C4-2B (cell line): Measurements from ENCODE around the gene KRT24.

Experiments used
- ZFX ChIP-seq: fragments of 450-650 bp; IDR thresholded peaks from 2 replicates; pipeline ENCODE4 v1.6.1; 2017
- TF ChIP-seq, protein P1 (sequence below): fragments of 450-650 bp; conservative IDR thresholded peaks from 2 replicates; pipeline ENCODE4 v1.5.1; 2017; ENCODE audit warnings: mild to moderate bottlenecking

DNA sequence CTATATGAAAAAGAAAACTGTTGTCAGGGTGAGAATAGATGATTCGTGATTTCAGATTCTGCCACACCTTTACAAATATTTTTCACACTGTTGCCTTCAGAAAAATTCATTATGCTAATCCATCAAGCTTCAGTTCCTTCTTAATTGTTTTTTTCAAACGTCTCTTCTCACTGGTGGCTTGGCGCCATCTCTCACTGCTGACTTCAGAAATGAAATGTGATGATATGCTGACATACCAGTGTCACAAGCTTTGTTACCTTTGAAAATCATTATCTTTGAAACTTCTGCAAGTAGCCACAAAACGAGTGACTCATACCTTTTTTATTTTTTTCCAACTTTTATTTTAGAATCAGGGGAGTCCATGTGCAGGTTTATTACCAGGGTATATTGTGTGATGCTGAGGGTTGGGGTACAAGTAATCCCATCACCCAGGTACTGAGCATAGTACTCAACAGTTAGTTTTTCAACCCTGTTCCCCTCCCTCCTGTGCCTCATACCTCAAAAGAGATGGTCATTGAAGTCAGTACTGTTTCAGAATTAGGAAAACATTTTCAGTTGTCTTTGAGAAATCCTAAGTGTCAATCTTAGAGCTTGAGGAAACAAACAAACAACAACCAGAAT lies 24.5 kb downstream of the KRT24 start:
- TF ChIP-seq, protein P1, sequence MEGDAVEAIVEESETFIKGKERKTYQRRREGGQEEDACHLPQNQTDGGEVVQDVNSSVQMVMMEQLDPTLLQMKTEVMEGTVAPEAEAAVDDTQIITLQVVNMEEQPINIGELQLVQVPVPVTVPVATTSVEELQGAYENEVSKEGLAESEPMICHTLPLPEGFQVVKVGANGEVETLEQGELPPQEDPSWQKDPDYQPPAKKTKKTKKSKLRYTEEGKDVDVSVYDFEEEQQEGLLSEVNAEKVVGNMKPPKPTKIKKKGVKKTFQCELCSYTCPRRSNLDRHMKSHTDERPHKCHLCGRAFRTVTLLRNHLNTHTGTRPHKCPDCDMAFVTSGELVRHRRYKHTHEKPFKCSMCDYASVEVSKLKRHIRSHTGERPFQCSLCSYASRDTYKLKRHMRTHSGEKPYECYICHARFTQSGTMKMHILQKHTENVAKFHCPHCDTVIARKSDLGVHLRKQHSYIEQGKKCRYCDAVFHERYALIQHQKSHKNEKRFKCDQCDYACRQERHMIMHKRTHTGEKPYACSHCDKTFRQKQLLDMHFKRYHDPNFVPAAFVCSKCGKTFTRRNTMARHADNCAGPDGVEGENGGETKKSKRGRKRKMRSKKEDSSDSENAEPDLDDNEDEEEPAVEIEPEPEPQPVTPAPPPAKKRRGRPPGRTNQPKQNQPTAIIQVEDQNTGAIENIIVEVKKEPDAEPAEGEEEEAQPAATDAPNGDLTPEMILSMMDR, result no peak
- no peak for TF ChIP-seq ZFX
